ENCODE measurements around the gene NLRC4.

DNA sequence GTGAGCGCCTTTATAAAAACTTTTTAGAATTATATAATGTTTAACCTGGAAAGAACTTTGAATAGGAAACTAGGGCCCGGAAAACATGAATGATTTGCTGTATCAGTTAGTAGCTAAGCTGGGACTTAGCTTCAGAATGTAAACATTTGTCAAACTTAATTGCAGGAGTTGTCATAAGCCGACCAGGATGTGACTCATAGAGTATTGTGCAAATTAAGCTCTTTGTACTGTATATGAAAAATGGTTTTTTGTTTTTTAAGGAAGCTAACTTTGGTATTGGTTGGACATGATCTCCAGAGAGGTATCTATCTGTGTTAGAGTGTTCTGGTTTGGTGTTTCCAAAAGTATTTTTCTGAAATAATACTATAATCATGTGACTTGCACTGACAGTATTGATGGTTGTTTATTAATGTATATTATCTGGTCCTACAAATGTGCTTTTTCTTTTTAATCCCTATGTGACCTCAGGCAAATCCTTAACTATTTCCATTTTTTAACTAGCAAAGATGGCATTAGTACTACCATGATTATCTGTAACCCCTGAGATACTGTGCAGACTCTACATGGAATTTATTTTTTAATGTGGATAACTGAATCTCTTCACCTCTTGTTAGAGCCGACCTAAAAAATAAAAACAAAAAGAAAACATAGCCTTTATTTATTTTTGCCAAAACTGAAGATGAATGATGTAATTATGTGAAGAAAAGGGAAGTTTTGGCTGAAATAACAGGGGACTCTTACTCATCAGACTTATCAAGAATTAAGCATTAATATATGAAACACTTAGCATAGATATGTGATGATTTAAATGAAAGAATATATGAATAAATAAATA lies 24.7 kb upstream of the NLRC4 start:
- no peak for TF ChIP-seq EP300 (IDR thresholded peaks at IDR 0.05; ENCODE audit: borderline replicate concordance)
- TF ChIP-seq, protein P1, sequence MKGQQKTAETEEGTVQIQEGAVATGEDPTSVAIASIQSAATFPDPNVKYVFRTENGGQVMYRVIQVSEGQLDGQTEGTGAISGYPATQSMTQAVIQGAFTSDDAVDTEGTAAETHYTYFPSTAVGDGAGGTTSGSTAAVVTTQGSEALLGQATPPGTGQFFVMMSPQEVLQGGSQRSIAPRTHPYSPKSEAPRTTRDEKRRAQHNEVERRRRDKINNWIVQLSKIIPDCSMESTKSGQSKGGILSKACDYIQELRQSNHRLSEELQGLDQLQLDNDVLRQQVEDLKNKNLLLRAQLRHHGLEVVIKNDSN (IDR thresholded peaks at IDR 0.05), result no peak
- TF ChIP-seq FOXM1 (IDR thresholded peaks at IDR 0.05; ENCODE audit: borderline replicate concordance, low read depth), result no peak
- no peak for TF ChIP-seq REST (IDR thresholded peaks at IDR 0.05; ENCODE audit: low read depth)
- no peak for TF ChIP-seq YY1 (IDR thresholded peaks at IDR 0.05; ENCODE audit: low read depth)
- TF ChIP-seq TAF1 (IDR thresholded peaks at IDR 0.05; ENCODE audit: low read depth), result no peak
- TF ChIP-seq, protein P2, sequence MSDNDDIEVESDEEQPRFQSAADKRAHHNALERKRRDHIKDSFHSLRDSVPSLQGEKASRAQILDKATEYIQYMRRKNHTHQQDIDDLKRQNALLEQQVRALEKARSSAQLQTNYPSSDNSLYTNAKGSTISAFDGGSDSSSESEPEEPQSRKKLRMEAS (IDR thresholded peaks at IDR 0.05), result no peak
- no peak for TF ChIP-seq CREB1 (IDR thresholded peaks at IDR 0.05; ENCODE audit: low read depth)
- TF ChIP-seq CEBPB (IDR thresholded peaks at IDR 0.05), result no peak
- TF ChIP-seq RAD21 (IDR thresholded peaks at IDR 0.05; ENCODE audit: low read depth), result no peak
- TF ChIP-seq TEAD4 (IDR thresholded peaks at IDR 0.05), result no peak
